C1 segment of cervical spinal cord (tissue), 14 donors: ENCODE data around the gene PAX4.
A peak's percentile ranks its signal among the peaks of the same experiment; 100 is the strongest.

ENCODE experiments used
- DNase-seq, 14 donors: peaks; one replicate each; lab custom pipeline; 2025; lab: John Stamatoyannopoulos, UW

PAX4 gene

GRCh38 chr7:127618042-127618441 is at the start of gene PAX4:
TSS of gene PAX4 (minus strand) at chr7:127618142. CDS start at chr7:127615928, 2,214 bp downstream.
- no peak for DNase-seq

- DNase-seq = peak in 1 of 14 donors; percentile 7
Observed at GRCh38 chr7:127667017-127667670, 49.2 kb upstream of the PAX4 start.

GRCh38 chr7:127666602-127667001 is 48.7 kb upstream of the PAX4 start:
- no peak for DNase-seq

- no peak for DNase-seq
Observed at GRCh38 chr7:127665922-127666321, 48.0 kb upstream of the PAX4 start.

GRCh38 chr7:127658970-127659630 is 41.2 kb upstream of the PAX4 start:
- DNase-seq = no peak

GRCh38 chr7:127657500-127657899 is 39.6 kb upstream of the PAX4 start:
- no peak for DNase-seq

- no peak for DNase-seq
Observed at GRCh38 chr7:127655720-127656119, 37.8 kb upstream of the PAX4 start.

- no peak for DNase-seq
Observed at GRCh38 chr7:127654404-127655394, 36.8 kb upstream of the PAX4 start.

- no peak for DNase-seq
Observed at GRCh38 chr7:127653396-127653795, 35.5 kb upstream of the PAX4 start.

- no peak for DNase-seq
Observed at GRCh38 chr7:127652333-127653248, 34.6 kb upstream of the PAX4 start.

GRCh38 chr7:127651556-127652332 is 33.8 kb upstream of the PAX4 start, which contains the start of gene SND1:
TSS of gene SND1 (plus strand) at chr7:127652194. CDS start at chr7:127652374, 180 bp downstream.
- DNase-seq = peak; percentile 84 to 100 (median 96)

- DNase-seq = peak in 4 of 14 donors; percentile 36 to 60 (median 42)
Observed at GRCh38 chr7:127650847-127651555, 33.1 kb upstream of the PAX4 start.

- DNase-seq = no peak
Observed at GRCh38 chr7:127648986-127649385, 31.0 kb upstream of the PAX4 start.

GRCh38 chr7:127647636-127648035 is 29.7 kb upstream of the PAX4 start:
- no peak for DNase-seq

GRCh38 chr7:127644484-127644883 is 26.5 kb upstream of the PAX4 start:
- DNase-seq = no peak

GRCh38 chr7:127638197-127638596 is 20.3 kb upstream of the PAX4 start:
- no peak for DNase-seq

- DNase-seq = no peak
Observed at GRCh38 chr7:127635659-127636285, 17.8 kb upstream of the PAX4 start.

GRCh38 chr7:127632276-127632910 is 14.5 kb upstream of the PAX4 start:
- no peak for DNase-seq
